PC-3 (cell line): ENCODE data around the gene ARHGAP23. TPM values are rescaled to one million over a fixed set of nuclear protein-coding genes. Genes with fewer than 3 reads are reported as not detected.

Experiments
- ATAC-seq: fragments of 200-7000 bp; cut with Tn5 transposase; 2 replicates; pipeline ENCODE4 v1.9.1; 2020; ENCODE audit warnings: mild to moderate bottlenecking, moderate library complexity
- BruUV-seq: library from RNA; stranded (reverse); fragments of 400-500 nt; replicated peaks from 2 replicates; lab custom pipeline; 2021; lab: Mats Ljungman, UMichigan
- CTCF ChIA-PET: fragments of 300-600 bp; sonication (Branson Sonifier 250); formaldehyde crosslinking; loops from one replicate; lab custom pipeline; 2022; ENCODE audit warnings: antibody characterized with exemption; lab: Charles Lee
- POLR2A ChIA-PET: fragments of 300-600 bp; sonication (Branson Sonifier 250); formaldehyde crosslinking; loops from one replicate; lab custom pipeline; 2022; ENCODE audit warnings: antibody characterized with exemption; ENCODE audit not compliant: unreplicated experiment; lab: Charles Lee
- DNase-seq: peaks from one replicate; pipeline ENCODE4 v3.0.0-alpha.2; 2015
- H2AFZ ChIP-seq: fragments of 300-600 bp; sonication (generic); 2 replicates; pipeline ENCODE4 v1.6.0; 2016; ENCODE audit warnings: antibody characterized with exemption, low read length
- H3F3A ChIP-seq: fragments of 300-600 bp; sonication (generic); one replicate; pipeline ENCODE4 v1.6.0; 2017; ENCODE audit warnings: antibody characterized with exemption, low read length, control low read depth, mild to moderate bottlenecking; ENCODE audit not compliant: unreplicated experiment
- H3K27ac ChIP-seq: fragments of 300-600 bp; sonication (generic); 2 replicates; pipeline ENCODE4 v1.5.1; 2016; ENCODE audit warnings: mild to moderate bottlenecking, low read length
- H3K27me3 ChIP-seq: fragments of 300-600 bp; sonication (generic); 2 replicates; pipeline ENCODE4 v1.6.1; 2016; ENCODE audit warnings: low read length, mixed read lengths
- H3K36me3 ChIP-seq: fragments of 300-600 bp; sonication (generic); 2 replicates; pipeline ENCODE4 v1.6.1; 2016; ENCODE audit warnings: low read depth, mixed run types, low read length, mixed read lengths
- H3K4me1 ChIP-seq: fragments of 300-600 bp; sonication (generic); 2 replicates; pipeline ENCODE4 v1.5.1; 2016; ENCODE audit warnings: low read length; ENCODE audit not compliant: insufficient read depth
- H3K4me2 ChIP-seq: fragments of 300-600 bp; sonication (generic); 2 replicates; pipeline ENCODE4 v1.6.0; 2016; ENCODE audit warnings: low read length
- H3K4me3 ChIP-seq: fragments of 300-600 bp; sonication (generic); 2 replicates; pipeline ENCODE4 v1.5.1; 2016; ENCODE audit warnings: mild to moderate bottlenecking, low read length, mixed read lengths
- H3K79me2 ChIP-seq: fragments of 300-600 bp; sonication (generic); 2 replicates; pipeline ENCODE4 v1.6.1; 2017; ENCODE audit warnings: low read length, mixed read lengths
- H3K9ac ChIP-seq: fragments of 300-600 bp; sonication (generic); 2 replicates; pipeline ENCODE4 v1.6.0; 2016; ENCODE audit warnings: mild to moderate bottlenecking, low read length
- H3K9me2 ChIP-seq: fragments of 300-600 bp; sonication (generic); replicated peaks from 2 replicates; pipeline ENCODE4 v1.6.1; 2016; ENCODE audit warnings: mixed run types, low read length, mixed read lengths
- H3K9me3 ChIP-seq: fragments of 300-600 bp; sonication (generic); 2 replicates; pipeline ENCODE4 v1.6.1; 2016; ENCODE audit warnings: low read length, mixed read lengths
- H4K20me1 ChIP-seq: fragments of 300-600 bp; sonication (generic); 2 replicates; pipeline ENCODE4 v1.6.1; 2016; ENCODE audit warnings: low read length, mixed read lengths
- EZH2 ChIP-seq: fragments of 300-600 bp; sonication (generic); IDR thresholded peaks from one replicate; pipeline ENCODE4 v1.6.1; 2017; ENCODE audit warnings: antibody characterized with exemption, mild to moderate bottlenecking, low read length; ENCODE audit not compliant: unreplicated experiment
- EZH2phosphoT487 ChIP-seq: fragments of 300-600 bp; sonication (generic); IDR thresholded peaks from 2 replicates; pipeline ENCODE4 v1.6.1; 2018; ENCODE audit warnings: mild to moderate bottlenecking, antibody characterized with exemption, low read length, borderline replicate concordance
- intact Hi-C: fragments of 100-400 bp; cut with micrococcal nuclease; formaldehyde crosslinking; loops from 2 replicates; pipeline ENCODE4 v1.9.0; 2023
- total RNA-seq: library from RNA; depleted of rRNA; stranded (reverse); fragments of >200 nt; gene quantifications from 2 replicates; pipeline ENCODE4 v1.2.3, GENCODE V29; 2014
- TF ChIP-seq, protein P1 (sequence below): fragments of 300-600 bp; sonication (generic); conservative IDR thresholded peaks from 2 replicates; pipeline ENCODE4 v1.5.1; 2017; ENCODE audit warnings: antibody characterized with exemption, low read depth, mild to moderate bottlenecking, low read length

The ARHGAP23 gene
- total RNA-seq, 1 experiment from 2014 or later = 9.0 TPM

DNA sequence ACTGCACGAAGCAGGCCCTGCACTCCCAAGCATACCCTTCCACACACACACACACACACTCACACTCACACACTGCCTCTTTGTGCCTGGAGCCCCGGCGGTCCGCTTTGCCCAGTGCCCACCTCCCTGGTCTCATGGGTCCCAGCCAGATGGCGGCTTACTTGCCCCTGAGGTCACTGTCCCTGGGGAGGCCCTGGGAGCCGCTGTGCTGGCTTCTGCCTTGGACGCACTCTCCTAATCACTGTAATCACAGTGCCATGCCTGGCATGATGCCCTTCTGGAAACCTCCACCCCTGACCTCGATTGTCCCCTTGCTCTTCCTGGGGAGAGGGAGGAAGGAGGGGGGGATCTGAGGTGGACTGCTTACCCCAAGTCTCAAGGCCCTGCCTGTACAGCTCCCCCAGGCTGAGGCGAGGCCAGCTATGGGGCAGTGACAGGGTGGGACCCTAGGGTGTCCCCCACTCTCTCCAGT lies 36.0 kb downstream of the ARHGAP23 start:
- H2AFZ ChIP-seq = no peak overlapping the region
- no peak overlapping the region for H3K9ac ChIP-seq
- no peak overlapping the region for H3K27ac ChIP-seq
- H3F3A ChIP-seq = no peaks in the 10 kb centered on the region
- H3K9me3 ChIP-seq = no peaks in the 10 kb centered on the region
- H3K36me3 ChIP-seq = no peaks in the 10 kb centered on the region
- BruUV-seq = no TSS peak
- TF ChIP-seq EZH2 (no peak), EZH2phosphoT487 (no peak)
- TF ChIP-seq, protein P1, sequence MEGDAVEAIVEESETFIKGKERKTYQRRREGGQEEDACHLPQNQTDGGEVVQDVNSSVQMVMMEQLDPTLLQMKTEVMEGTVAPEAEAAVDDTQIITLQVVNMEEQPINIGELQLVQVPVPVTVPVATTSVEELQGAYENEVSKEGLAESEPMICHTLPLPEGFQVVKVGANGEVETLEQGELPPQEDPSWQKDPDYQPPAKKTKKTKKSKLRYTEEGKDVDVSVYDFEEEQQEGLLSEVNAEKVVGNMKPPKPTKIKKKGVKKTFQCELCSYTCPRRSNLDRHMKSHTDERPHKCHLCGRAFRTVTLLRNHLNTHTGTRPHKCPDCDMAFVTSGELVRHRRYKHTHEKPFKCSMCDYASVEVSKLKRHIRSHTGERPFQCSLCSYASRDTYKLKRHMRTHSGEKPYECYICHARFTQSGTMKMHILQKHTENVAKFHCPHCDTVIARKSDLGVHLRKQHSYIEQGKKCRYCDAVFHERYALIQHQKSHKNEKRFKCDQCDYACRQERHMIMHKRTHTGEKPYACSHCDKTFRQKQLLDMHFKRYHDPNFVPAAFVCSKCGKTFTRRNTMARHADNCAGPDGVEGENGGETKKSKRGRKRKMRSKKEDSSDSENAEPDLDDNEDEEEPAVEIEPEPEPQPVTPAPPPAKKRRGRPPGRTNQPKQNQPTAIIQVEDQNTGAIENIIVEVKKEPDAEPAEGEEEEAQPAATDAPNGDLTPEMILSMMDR = no peak
- DNase-seq (no peak), ATAC-seq (no peak)
- no peaks in the 10 kb centered on the region for H3K4me1 ChIP-seq
- no peaks in the 10 kb centered on the region for H3K9me2 ChIP-seq
- H3K4me2 ChIP-seq = no peak overlapping the region
- no peaks in the 10 kb centered on the region for H3K27me3 ChIP-seq
- ChIA-PET POLR2A (no interaction called here), CTCF (no interaction called here)
- intact Hi-C loops = no loop called here
- no peak overlapping the region for H3K4me3 ChIP-seq
- no peaks in the 10 kb centered on the region for H4K20me1 ChIP-seq
- no peaks in the 10 kb centered on the region for H3K79me2 ChIP-seq

DNA sequence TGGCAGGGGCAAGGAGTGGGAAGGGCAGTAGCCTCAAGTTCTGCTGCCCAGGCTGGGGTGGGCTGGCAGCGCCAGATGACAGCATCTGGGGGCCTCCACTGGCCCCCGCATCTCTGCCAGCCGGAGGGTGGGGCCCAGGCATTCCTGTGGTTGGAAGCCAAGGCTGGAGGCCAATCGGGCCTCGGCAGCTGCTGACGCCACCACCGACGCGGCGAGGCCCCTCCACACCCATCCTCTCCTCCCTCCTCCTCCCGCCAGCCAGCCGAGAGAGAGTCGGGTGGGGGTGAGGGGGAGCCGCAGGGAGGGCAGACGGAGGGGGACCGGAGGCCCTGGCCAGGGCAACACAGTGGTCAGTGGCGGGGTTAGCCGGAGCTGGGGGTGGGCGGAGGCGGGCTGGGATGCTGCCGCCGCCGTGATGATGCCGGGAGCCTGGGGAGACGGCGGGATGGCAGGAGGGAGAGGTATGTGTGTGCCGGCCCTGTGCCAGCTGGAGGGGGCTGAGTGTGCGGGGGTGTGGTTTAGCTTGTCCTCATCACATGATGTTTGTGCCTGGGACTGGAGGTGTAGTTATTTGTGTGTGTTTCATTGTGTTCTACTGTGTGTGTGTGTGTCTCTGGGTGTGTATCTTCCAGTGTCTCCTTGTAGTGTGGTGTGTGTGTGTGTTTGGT lies 36.6 kb downstream of the ARHGAP23 start:
- H2AFZ ChIP-seq = no peak overlapping the region

More for the DNA sequence above, 36.6 kb downstream of the ARHGAP23 start:
- ChIA-PET POLR2A (no interaction called here), CTCF (no interaction called here)
- H3K4me3 ChIP-seq = no peak overlapping the region
- H3K9me2 ChIP-seq = no peaks in the 10 kb centered on the region
- DNase-seq (no peak), ATAC-seq (no peak)
- no peak overlapping the region for H3K27ac ChIP-seq
- no peak overlapping the region for H3K9ac ChIP-seq
- intact Hi-C loops = no loop called here
- TF ChIP-seq EZH2 = no peak
- TF ChIP-seq EZH2phosphoT487 = no peak
- TF ChIP-seq, protein P1 = no peak
- H3K79me2 ChIP-seq = no peaks in the 10 kb centered on the region
- H3K4me1 ChIP-seq = no peaks in the 10 kb centered on the region
- H3F3A ChIP-seq = no peaks in the 10 kb centered on the region
- H3K36me3 ChIP-seq = no peaks in the 10 kb centered on the region
- H3K9me3 ChIP-seq = no peaks in the 10 kb centered on the region
- H3K27me3 ChIP-seq = no peaks in the 10 kb centered on the region
- H3K4me2 ChIP-seq = no peak overlapping the region
- no TSS peak for BruUV-seq
- H4K20me1 ChIP-seq = no peaks in the 10 kb centered on the region
